Activated naive CD4-positive, alpha-beta T cell treated with anti-CD3 and anti-CD28 coated beads, Interleukin-2, amount 50 U/mL, for 16 hours (primary cell): ENCODE measurements around the gene TIGAR.

Experiments used
- DNase-seq: peaks from one replicate; pipeline ENCODE4 v3.0.0-alpha.2; 2020

The TIGAR gene

GRCh38 chr12:4308334-4308950 lies 12.6 kb upstream of the TIGAR start:
- DNase-seq, result no peak

DNA sequence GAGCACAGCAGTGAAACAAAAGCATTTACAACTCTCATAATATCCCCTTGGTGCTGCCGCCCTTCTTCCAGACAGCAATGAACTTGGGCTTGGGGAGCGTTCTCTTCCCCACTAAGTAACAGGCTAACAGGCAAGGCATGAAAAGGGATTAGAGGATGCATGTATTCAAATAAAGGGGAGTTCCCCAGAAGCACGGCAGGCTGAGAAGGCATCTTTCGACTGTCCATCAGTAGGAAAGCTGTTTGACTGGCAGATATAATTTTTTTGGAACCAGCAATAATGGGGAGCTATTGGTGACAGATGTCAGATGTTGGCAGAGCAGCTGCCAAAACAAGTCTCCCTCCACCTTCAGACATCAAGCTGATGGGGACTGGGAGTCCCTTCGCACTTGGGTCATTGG lies 9.2 kb upstream of the TIGAR start:
- no peak for DNase-seq

DNA sequence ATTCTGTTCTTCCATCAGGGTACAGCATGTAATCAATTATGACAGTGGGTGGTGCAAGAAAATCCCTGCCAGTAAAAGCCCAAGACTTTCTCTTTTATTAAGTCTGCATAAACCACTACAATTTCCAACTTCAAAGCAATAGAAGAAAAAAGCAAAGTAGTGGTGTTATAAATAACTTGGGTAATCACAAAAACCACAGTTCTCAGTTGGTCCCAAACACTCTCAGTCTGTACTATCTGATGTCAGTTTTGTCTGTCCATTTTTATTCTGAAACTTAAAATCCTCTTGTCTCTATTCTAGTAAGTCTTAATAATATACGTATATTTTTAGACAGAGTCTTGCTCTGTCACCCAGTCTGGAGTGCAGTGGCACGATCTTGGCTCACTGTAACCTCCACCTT lies 8.8 kb upstream of the TIGAR start:
- no peak for DNase-seq

GRCh38 chr12:4320497-4320852 lies 538 bp upstream of the TIGAR start:
- DNase-seq, result no peak

GRCh38 chr12:4322726-4323125 lies 1.7 kb downstream of the TIGAR start:
- DNase-seq, result no peak

DNA sequence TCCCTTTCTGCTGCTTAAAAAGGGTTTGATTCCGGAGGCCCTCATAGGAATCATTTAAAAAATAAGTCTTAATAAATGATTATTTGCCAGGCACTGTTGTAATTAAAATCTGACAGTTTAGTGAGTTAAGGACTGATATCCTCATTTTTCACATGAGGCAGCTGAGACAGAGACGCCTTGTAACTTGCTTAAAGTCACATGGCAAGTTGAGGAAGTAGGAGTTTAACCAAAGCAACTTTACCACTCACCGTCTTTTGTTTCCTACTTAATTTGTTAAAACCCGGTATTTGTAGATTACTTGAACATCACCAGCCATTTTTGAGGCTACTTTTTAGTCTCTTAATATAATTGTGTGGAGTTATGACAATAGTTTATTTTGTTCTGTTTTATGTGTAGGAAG lies 2.4 kb downstream of the TIGAR start:
- no peak for DNase-seq

DNA sequence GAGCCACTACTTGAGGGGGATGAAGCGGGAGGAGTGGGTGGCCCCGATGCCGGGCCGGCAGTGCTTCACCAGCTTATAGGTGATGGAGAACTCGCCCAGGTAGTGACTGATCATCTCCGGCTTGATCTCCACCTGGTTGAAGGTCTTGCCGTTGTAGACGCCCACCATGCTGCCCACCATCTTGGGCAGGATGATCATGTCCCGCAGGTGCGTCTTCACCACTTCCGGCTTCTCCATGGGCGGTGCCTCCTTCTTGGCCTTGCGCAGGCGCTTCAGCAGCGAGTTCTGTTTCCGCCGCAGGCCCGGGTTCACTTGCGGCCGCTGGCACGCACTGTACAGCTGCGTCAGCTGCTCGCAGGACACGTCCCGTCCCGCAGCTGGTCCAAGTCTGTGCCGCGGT lies 3.4 kb downstream of the TIGAR start:
- no peak for DNase-seq

GRCh38 chr12:4325966-4326365 lies 5.0 kb downstream of the TIGAR start:
- DNase-seq, result no peak

DNA sequence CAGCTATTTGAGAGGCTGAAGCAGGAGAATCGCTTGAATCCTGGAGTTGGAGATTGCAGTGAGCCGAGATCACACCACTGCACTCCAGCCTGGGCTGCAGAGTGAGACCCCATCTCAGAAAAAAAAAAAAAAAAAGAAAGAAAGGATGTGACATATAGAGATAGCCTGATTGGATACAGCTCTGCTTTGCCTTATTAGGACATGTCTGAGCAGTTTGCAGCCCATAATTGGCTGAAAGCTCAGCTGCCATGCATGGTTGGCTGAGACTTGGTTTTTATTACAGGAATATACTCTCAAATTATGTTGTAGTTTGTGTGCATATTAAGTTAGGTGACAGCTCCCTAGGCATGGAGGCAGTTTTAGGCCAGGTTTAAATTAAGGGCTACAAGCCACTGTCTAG lies 6.3 kb downstream of the TIGAR start:
- DNase-seq, result no peak

- no peak for DNase-seq
Observed at GRCh38 chr12:4330203-4330602, 9.2 kb downstream of the TIGAR start.

DNA sequence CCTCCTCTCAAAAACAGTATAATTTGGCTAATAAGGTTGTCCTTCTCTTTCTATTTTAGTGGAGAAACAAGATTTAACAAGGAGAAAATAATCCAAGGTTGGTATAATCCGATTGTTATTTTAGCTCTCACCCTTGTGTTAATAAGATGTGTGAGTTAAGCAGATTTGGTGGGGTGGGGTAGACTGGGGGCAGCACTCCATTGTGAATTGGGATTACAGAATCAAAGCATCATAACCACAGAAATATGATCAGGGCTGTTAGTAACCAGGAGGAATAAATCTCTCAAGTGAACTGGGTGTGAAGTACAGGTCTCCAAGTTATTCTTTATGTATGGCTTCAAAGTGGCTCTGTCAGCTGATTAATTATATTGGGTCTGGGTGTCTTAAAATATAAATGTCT lies 10.2 kb downstream of the TIGAR start:
- DNase-seq, result no peak

DNA sequence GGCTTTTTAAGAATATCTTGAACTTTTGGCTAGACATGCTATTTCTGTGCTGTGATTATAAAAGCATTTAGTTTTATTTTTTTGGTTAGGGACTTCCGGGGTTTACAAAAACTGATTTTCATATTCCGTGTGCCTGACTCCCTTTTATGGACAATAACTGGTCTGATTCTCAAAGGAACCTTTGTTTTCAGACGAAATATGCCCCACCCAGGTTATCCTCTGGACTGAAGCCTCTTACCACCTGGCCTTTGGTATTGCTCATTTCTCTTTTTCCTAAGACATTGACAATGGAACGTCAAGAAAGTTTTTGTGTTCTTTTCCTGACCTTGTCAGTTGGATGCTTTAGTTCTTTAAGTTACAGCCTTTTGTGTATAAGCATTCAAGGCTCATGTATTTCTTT lies 10.8 kb downstream of the TIGAR start:
- no peak for DNase-seq

GRCh38 chr12:4346931-4347330 lies 25.9 kb downstream of the TIGAR start:
- DNase-seq, result no peak

GRCh38 chr12:4353785-4354208 lies 32.8 kb downstream of the TIGAR start:
- peak; percentile 14 for DNase-seq

GRCh38 chr12:4355156-4356040 lies 34.4 kb downstream of the TIGAR start:
- no peak for DNase-seq

DNA sequence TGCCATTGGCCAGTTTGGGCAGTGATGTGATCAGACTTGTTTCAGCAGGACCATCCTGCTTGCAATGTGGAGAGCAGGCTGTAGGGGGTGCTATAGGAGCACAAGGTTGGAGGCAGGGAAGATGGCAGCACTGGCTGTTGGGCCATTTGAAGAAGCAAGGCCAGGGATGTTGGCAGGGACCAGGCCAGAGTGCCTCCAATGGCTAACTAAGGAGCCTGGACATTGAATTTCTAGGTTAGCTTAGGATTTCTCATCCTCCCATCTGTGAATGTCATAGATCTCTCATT lies 35.0 kb downstream of the TIGAR start:
- DNase-seq, result peak; percentile 36

- no peak for DNase-seq
Observed at GRCh38 chr12:4366090-4366489, 45.1 kb downstream of the TIGAR start.

DNA sequence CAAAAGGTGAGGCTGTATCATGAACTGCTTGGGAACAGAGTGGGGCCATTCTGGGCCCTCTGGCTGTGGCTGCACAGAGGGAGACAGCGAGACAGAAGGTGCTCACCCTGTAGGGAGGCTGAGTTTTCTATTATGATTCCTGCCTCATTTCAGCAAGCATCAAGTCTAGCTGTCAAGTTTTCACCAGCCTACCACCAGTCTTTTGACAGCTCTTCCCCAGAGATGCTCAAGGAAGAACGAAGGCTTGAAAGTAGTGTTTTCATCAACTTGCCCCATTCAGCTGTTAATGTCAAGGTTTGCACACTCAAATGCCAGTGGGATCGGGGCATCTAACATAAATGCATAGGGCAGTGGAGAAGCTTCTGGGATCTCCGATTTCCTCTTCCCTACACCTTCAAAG lies 48.5 kb downstream of the TIGAR start:
- DNase-seq, result no peak

DNA sequence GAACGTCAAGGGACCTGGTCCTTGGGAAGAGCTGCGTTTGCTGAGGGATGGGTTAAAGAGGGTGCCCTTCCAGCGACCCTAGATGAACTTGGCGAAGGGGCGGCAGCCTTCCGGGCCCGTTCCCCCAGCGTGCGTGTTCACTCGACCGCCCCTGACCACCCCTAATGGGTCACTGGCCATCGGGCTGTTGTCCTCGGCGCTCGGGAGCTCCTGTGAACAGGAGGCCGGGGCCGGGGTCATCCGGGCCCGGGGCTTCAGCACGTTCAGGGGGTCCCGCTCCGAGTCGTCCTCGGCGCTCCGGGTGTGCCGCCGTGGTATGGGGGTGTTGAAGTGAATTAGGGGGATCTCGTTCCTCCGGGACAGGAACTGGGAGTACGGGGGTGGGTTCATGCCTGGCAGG lies 49.3 kb downstream of the TIGAR start:
- no peak for DNase-seq

DNA sequence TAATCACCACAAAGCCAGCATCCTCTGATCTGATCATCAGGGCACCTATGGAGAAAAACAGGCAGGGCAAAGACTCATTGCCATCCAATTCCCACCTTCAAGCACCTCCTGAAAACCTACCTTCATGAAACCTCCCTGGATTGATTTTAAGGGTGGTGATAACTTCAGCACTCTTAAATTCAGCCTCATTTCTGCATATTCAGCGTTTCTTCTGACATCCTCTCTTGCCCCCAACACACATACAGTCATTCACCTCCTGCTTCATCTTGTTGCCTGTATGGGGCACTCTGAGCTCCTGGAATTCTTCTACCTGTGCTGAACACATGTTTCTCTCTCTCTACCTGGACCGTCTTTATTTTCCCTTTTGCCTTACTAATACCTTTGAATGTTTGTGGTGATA lies 51.6 kb downstream of the TIGAR start:
- no peak for DNase-seq

DNA sequence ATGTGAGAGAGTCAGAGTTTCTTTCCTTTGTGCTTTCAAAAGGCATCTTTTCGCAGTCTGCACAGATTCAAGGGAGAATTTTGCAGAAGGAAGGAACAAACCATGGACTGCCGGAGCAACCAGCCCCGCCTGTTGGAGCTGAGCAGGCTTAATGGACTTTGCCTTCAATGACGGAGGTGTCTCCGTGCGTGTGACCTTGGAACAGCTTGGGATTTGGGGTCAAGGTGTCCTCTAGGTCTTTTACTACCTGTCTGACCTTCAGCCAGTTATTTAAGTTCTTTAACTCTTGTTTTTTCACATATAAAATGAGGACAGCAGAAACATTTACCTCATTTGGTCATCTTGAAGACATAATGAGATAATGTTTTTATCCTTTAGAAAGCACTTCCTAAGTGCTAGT lies 54.4 kb downstream of the TIGAR start:
- DNase-seq, result no peak

- DNase-seq, result no peak
Observed at GRCh38 chr12:4378772-4379171, 57.8 kb downstream of the TIGAR start.

DNA sequence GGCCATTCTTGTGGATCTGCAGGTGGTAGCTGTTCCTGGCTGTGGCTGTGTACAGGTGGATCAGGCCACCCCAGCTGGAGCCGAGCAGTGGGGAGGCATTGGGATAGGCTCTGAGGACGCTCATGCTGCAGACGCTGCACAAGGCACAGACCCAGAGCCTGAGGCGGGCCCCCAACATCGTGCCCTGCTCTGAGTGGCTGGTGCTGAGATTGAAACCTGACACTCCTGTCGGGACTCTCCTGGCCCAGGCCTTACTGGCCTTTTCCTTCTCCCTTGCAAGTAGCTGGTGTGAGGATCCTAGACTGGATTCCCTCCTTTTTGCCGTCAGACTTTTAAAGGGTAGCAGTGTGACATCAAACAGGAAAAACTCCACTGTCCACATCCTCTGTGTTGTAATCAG lies 58.4 kb downstream of the TIGAR start, which contains the start of gene FGF23:
Gene FGF23 (minus strand): TSS at position 308 of the 400 bp plus-strand sequence. CDS start 130 bp downstream, at position 178.
- no peak for DNase-seq

DNA sequence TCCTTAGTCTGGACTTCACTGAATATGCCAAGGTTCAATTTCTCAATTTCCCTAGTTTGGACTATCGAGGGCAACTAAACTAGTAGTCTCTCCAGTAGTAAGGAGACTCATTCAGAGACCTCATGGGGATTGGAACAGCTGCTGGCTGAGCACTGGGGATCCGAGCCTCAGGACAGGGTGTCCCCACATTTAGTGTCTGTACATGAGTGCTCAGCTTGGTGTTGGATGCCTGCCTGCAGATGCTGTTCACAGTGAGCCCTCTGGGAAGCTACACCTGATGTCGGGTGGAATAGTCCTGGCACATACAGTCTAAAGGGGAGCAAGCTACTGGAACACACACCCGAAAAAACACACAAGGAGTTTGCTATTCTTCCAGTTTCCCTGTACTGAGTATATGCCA lies 59.3 kb downstream of the TIGAR start:
- DNase-seq, result no peak

DNA sequence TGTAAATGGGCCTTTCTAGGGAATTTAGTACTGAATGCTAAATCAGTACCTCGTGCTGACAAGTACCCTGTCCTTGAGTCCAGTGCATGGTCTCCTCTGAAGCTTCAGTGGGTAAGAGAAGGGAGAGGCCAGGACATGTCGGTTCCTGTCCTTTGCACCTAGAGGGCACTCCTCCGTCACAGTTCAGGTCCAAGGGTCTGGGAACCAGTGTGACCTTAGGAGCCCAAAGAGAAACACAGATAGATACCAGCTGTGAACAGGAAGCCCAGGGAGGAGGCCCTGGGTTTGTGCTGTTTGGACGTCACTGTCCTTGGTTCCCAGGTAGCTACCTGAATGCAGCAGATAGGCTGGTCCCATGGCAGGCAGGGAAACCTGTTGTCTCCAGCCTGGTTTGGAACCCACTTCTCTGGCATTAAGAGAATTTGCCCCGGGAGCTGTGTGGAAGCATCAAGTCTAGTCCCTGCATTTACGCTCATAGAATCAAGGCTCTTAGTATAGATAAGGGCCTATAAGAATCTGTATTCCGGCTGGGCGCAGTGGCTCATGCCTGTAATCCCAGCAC lies 62.4 kb downstream of the TIGAR start:
- DNase-seq, result no peak
